NB4 (cell line): ENCODE results near the gene DENND1A.

ENCODE experiments used
- DNase-seq: peaks from one replicate; pipeline ENCODE4 v3.0.0; 2010; ENCODE audit warnings: low read depth
- H3K4me3 ChIP-seq: one replicate; pipeline ENCODE4 v1.5.1; 2011; ENCODE audit warnings: mild to moderate bottlenecking, low read depth, low read length, moderate library complexity
- MYC ChIP-seq: IDR thresholded peaks from 2 replicates; pipeline ENCODE4 v1.6.1; 2011; ENCODE audit warnings: low read depth, low read length
- POLR2A ChIP-seq: IDR thresholded peaks from 2 replicates; pipeline ENCODE4 v1.6.1; 2011; ENCODE audit warnings: mild to moderate bottlenecking; ENCODE audit not compliant: insufficient read length; ENCODE audit errors: extremely low read depth
- TF ChIP-seq, protein P1 (sequence below): IDR thresholded peaks from 2 replicates; pipeline ENCODE4 v1.6.1; 2011; ENCODE audit warnings: low read depth, low read length
- TF ChIP-seq, protein P2 (sequence below): IDR thresholded peaks from one replicate; pipeline ENCODE4 v1.5.1; 2012; ENCODE audit warnings: low read depth, low read length

The DENND1A gene

DNA sequence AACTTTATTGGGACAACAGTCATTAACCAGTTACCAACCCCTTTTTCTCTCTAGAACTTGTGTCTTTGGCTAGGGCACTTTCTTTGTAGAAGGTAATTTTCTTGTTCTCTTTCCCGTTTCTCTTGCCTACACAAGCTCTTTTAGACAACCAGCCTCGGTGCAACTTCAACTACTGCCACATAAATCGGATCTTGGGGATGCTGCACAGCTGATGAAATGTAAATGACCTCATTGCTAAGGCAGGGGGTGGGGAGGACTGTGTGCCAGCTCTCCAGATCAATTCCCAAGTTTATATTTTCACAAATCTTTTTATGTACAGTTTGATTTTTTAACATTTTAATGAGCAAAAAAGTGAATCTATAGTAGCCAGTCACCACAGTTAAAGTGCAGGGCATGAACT, 157.6 kb downstream of the DENND1A start:
- no peak overlapping the region for H3K4me3 ChIP-seq
- TF ChIP-seq MYC (no peak), POLR2A (no peak)
- TF ChIP-seq, protein P1, sequence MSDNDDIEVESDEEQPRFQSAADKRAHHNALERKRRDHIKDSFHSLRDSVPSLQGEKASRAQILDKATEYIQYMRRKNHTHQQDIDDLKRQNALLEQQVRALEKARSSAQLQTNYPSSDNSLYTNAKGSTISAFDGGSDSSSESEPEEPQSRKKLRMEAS, result no peak
- TF ChIP-seq, protein P2, sequence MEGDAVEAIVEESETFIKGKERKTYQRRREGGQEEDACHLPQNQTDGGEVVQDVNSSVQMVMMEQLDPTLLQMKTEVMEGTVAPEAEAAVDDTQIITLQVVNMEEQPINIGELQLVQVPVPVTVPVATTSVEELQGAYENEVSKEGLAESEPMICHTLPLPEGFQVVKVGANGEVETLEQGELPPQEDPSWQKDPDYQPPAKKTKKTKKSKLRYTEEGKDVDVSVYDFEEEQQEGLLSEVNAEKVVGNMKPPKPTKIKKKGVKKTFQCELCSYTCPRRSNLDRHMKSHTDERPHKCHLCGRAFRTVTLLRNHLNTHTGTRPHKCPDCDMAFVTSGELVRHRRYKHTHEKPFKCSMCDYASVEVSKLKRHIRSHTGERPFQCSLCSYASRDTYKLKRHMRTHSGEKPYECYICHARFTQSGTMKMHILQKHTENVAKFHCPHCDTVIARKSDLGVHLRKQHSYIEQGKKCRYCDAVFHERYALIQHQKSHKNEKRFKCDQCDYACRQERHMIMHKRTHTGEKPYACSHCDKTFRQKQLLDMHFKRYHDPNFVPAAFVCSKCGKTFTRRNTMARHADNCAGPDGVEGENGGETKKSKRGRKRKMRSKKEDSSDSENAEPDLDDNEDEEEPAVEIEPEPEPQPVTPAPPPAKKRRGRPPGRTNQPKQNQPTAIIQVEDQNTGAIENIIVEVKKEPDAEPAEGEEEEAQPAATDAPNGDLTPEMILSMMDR, result no peak
- no peak for DNase-seq

DNA sequence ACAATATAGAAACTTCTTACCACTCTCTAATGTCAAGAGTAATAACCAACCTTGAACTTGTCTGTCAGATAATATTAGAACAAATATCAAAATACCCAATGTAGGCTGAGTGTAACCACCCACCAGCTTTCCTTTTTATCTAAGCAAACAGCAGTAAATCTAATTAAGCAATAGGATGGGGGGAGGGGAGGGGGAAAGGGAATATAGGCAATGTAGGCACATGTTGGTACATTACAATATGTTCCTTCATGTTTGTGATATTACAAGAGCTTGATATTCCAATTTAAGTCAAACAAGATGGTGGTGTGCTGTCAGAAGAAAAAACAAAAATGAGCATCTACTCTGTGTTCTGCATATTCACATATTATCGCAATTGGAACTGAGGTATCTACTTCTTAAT, 158.2 kb downstream of the DENND1A start:
- H3K4me3 ChIP-seq, result no peak overlapping the region
- DNase-seq, result peak; percentile 21
- TF ChIP-seq, protein P1, result no peak
- TF ChIP-seq MYC, result no peak
- TF ChIP-seq, protein P2, result no peak
- TF ChIP-seq POLR2A, result no peak

DNA sequence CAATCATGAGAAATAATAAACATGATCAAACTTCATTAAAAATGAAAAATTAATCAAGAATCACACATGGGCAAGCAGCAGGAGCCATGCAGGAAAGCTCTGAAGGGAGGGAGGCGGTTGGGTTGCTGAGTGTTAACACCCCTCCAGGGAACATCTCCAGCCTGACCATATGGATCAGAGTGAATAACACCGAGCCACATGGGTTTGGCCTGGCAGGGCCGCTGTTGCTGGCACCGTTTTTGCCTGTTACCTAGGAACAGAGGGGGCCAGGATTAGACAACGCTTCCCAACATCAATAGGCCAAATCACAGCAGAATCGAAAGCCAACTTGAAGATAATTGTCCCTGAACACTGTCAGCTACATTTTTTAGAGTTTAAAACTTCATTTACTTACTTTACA, 160.2 kb downstream of the DENND1A start:
- no peak overlapping the region for H3K4me3 ChIP-seq
- DNase-seq, result no peak
- TF ChIP-seq, protein P2, result no peak
- TF ChIP-seq MYC, result no peak
- TF ChIP-seq, protein P1, result no peak

DNA sequence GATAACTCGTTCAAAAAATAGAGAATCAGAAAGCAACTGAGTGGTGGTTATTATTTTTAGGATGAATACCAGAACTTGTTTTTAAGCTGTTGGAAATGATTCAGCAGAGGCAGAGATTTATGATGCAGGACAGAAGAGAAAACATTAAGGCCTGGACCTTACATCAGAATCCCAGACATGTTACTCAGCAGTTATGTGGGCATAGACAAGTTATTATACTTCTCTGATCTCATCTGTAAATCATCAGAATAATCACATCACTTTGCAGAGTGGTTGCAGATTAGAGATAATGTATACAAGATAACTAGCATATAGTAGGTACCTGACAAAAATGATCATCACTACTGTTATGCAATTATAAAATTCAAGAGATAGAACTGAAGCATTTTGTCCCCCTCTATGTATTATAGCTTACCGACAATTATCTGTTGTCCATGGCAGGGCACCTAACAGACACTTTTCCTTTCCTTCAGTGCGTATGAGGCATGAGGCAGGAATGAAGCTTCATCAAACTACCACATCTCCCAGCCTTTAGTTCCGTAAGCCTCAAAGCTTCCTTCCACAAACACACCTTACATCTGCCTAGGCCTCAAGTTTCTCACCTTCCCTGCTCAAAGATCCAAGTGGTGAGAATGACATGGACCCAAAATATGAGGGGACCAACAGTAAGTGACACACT, 165.9 kb downstream of the DENND1A start:
- H3K4me3 ChIP-seq, result no peak overlapping the region
- no peak for TF ChIP-seq POLR2A
- no peak for TF ChIP-seq MYC
- DNase-seq, result no peak

DNA sequence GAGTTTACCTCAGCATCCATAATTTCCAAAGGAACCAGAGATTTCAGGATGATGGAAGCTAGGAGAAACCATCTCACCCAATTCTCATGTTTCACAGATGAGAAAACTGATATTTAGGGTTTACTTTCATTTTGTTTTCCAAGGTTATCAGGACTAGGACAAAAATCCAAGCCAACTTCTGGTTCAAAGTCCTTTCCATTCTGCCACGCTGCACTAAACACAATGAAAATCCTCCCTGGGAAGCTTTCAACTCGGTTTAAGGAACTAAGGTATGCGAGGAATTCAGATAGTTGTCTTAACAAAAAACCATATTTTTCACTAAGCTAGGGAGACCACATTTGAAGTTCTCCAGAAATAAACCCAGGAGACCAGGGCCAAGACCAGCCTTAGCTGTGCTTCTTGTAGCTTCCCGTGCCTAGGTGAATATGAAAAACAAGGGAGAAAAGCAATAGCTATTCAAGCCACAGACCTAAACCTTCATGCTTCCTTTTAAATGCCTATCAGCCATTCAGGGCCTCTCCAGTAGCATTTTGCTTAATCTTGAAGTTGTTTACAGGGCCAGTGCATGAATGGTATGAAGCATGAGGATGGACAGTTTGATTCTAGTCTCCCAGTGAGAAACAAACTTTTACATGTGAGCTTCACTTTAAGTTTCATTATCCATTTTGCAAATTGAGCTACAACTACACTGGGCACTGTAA, 167.9 kb downstream of the DENND1A start:
- TF ChIP-seq, protein P2, result no peak
- no peak for TF ChIP-seq MYC
- TF ChIP-seq, protein P1, result no peak
- no peak for TF ChIP-seq POLR2A
- no peak for DNase-seq
- no peak overlapping the region for H3K4me3 ChIP-seq

DNA sequence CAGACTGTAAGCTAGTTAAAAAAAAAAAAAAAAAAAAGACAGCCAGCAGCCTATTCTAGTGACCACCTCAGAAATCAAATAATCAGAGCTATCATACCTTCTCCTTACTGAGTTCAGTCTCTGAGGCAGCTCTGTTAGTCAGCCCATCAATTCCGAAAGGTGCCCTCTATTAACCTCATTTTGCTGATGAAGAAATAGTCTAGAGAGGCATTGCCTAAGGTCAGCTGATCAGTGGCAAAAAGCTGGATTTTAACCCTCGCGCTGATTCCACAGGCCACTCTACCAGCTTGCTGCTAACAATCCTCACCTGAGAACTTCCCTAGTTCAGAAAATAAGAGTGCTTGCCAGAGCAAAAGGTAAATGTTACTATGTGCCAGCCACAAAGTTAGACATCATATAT, 172.0 kb downstream of the DENND1A start:
- TF ChIP-seq MYC, result no peak
- TF ChIP-seq, protein P1, result no peak
- TF ChIP-seq, protein P2, result no peak
- no peak for TF ChIP-seq POLR2A
- H3K4me3 ChIP-seq, result no peak overlapping the region
- no peak for DNase-seq
